ENCODE measurements around the gene NAA38.
"Not testable (repeated sequence)": the region's sequence is repeated elsewhere in the genome, so short reads cannot be mapped to it uniquely, and the experiment has no call there.

Gene NAA38

DNA sequence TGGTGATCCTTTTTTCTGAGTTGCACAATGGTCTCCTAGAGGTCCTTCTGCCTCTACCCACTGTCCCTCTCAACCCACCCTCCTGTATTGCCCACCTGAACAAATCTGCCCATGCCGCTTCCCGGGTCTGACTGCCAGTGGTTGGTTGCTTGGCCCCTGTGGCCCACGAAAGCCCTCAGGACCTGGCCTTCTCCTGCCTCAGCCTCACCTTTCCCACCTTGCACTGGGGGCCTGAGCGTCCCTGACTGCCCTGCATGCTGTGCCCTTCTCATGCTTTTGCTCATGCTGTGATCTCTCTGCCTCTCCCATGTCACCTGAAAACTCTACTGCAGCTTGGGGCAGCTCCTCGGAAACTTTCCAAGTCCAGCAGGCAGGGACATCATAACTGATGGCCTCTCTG lies 37.1 kb downstream of the NAA38 start:
- no peak for DNase-seq

DNA sequence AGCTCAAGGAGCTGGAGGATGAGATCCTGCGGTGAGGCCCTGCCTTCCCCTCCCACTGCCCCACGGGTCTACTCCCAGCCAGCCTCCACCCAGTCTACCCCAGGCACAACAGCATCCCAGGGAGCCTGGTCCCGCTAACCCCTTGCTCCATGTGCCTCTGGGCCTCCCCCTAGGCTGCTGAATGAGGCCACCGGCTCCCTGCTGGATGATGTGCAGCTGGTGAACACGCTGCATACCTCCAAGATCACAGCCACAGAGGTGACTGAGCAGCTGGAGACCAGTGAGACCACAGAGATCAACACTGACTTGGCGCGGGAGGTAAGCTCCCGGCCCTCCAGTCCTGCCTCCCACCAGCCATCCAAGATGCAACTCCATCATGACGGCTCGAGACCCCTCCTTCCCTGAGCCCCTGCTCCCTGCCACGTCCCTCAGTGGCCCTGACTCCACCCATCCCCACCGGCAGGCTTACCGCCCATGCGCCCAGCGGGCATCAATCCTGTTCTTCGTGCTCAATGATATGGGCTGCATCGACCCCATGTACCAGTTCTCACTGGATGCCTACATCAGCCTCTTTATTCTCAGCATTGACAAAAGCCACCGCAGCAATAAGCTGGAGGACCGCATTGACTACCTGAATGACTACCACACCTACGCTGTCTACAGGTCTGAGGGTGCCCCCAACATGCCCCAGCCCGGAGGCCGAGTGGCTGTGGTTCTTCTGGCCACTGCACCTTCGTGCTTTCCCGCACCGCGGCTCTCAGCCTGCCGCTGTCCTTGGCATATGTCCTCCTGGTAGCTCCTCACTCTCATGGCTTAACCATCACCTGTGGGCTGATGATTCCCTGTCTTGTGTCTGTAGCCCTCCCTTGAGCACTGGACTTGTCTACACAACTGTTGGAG lies 38.4 kb downstream of the NAA38 start:
- no peak for DNase-seq

DNA sequence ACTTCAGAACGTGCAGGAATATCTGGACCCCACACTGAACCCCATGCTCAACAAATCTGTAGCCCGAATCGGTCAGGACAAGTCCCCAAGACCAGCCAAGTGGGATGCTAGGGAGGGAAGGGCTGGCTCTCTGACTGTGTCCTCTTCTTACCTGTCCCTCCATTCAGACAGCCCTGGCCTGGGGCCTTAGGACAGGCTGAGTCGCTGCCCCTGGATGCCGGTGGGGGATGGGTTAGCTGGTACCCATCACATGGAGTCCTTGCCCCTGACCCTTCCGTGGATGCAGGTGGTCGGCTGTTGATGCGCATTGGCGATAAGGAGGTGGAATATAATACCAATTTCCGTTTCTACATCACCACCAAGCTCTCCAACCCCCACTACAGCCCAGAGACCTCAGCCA lies 39.3 kb downstream of the NAA38 start:
- DNase-seq = no peak

DNA sequence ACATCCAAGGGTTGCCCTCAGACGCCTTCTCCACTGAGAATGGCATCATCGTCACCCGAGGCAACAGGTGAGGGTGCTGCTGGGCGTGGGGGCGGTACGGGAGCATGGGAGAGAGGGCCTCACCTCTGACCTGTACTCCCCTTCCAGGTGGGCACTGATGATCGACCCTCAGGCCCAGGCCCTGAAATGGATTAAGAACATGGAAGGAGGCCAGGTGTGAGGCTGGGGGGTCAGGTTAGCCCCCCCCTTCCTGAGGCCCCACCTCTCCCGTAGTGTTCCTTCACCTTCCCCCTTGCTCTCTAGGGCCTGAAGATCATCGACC lies 39.8 kb downstream of the NAA38 start:
- DNase-seq = no peak

DNA sequence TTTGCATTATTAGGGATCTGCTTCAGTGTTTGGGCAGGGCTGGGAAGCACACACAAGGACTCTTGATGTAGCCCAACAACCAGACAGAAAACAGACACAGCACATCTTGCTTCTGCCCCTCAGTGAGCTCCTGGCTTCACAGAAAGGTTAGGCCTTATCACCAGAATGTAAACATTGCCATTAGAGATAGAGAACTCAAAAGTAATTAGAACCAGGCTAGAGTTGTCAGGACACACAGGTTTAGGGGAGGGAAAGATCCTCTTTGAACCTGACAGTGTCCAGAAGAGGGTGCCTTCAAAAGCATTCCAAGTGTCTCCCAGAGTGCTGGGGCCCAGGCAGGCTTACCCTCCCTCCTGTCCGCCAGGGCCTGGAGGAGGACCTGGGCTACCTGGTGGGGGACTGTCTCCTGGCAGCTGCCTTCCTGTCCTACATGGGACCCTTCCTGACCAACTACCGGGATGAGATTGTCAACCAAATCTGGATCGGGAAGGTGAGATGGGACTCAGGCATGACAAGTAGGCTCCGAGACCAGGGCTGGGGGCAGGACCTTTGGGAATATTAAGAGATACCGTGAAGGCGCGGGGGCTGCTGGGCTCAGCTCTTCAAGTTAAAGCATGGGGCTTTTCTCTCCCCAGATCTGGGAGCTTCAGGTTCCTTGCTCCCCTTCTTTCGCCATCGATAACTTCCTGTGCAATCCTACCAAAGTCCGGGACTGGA lies 40.3 kb downstream of the NAA38 start:
- no peak for DNase-seq

DNA sequence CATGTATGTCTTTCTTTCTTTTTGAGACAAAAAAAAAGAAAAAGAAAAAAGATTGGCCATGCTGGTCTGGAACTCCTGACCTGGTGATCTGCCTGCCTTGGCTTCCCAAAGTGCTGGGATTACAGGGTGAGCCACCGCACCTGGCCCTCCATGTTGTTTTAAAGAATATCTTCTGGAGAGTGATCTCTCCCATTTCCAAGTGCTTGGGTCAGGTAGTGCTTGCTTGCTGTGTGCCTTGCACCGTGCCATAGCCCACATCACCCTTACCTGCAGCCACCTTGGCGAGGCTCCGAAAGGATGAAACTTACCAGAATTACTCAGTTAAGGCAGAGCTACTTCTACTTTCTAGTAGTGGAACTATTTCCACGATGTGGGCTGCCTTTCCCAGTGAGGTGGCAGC lies 42.4 kb downstream of the NAA38 start:
- DNase-seq = no peak

DNA sequence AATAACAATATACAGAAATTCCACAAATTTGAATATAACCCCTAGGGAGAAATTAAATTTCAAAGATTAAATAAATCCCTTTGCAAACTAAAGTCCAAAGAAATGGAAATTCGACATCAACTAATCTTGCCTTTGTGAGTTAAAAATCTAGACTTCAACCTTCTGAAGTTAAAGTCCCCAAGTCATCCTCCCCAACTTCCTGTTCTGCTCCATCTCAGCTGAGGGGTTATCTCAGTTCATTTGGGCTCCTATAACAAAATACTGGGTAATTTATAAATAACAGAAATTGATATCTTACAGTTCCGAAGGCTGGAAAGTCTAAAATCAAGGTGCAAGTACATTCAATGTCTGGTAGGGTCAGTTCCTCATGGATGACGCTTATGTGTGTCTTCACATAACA lies 46.1 kb downstream of the NAA38 start:
- peak in 1 of 6 experiments; percentile 3 for DNase-seq

DNA sequence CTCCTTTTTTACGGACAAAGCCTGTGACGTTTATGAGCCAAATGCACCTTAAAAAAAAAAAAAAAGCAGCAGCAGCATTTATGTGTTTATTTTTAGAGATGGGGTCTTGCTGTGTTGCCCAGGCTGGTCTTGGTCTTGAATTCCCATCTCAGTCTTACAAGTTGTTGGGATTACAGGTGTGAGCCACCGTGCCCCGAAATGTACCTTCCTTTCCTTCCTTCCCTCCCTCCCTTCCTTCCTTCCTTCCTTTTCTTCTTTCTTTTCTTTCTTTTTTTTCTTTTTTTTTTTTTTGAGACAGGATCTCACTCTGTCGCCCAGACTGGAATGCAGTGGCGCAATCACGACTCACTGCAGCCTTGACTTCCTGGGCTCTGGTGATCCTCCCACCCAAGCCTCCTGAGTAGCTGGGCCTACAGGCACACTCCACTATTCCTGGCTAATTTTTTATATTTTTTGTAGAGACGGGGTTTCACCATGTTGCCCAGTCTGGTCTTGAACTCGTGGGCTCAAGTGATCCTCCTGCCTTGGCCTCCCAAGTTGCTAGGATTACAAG lies 47.5 kb downstream of the NAA38 start:
- not testable (repeated sequence) for DNase-seq

DNA sequence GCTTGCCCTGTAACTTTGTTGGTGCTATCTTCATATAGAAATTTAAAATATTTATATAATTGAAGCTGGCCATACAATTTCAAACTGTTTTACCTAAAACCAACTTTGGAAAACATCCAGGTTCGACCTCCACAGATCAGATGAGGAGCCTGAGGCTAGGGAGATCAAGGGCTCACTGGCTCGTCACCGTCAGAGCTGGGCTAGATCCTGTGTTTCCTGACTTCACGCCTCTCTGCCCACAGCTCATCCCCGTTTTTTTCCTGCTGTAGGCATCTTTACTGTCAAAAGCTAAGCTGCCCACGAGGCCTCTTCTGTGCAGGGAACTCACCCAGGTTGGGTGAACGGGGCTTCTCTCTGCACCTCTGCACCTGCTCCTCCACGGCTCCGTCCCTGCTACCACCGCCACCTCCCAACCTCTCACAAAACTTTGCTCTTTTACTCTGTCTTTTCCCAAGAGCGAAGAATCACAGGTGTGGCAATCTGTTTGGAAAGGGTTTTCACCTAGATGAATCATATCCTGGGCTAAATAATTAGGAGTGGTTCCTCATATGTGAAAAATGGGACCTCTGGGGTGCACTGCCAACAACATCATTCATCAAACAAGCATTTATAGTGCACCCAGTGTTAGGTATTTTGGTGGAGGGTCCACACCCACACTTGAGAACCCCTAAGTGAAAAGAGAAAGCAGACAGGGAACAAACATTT lies 48.1 kb downstream of the NAA38 start:
- DNase-seq = no peak

DNA sequence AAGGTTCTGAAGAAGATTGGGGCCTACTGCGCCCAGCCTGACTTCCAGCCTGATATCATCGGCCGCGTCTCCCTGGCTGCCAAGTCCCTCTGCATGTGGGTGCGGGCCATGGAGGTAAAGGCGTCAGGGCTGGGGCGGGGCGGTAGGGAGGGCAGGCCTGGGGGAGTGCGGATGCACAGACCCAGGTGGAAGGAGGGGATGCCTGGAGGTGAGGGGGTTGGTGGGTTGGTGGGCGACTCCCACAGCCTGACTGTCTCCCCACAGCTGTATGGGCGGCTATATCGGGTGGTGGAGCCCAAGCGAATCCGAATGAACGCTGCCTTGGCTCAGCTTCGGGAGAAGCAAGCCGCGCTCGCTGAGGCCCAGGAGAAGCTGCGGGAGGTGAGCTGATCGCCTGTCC lies 50.2 kb downstream of the NAA38 start:
- DNase-seq = no peak

Measured in stimulated activated naive CD4-positive, alpha-beta T cell (primary cell).